HEK293 (cell line): Measurements from ENCODE around the gene PUS7.

Experiments used
- CTCF ChIP-seq: fragments of 450-650 bp; formaldehyde crosslinking; IDR thresholded peaks from 2 replicates; pipeline ENCODE4 v1.5.1; 2016; ENCODE audit warnings: missing biosample characterization, missing genetic modification characterization
- GFI1B ChIP-seq: fragments of 450-650 bp; formaldehyde crosslinking; IDR thresholded peaks from 2 replicates; pipeline ENCODE4 v1.5.1; 2016; ENCODE audit warnings: missing biosample characterization, missing genetic modification characterization
- TCF7L2 ChIP-seq: IDR thresholded peaks from 2 replicates; pipeline ENCODE4 v1.6.1; 2011; ENCODE audit warnings: low read depth, mild to moderate bottlenecking, inconsistent platforms, low read length, moderate library complexity, borderline replicate concordance
- YY1 ChIP-seq: fragments of 450-650 bp; formaldehyde crosslinking; IDR thresholded peaks from 2 replicates; pipeline ENCODE4 v1.5.1; 2018; ENCODE audit warnings: missing biosample characterization, missing genetic modification characterization
- ZNF776 ChIP-seq: fragments of 450-650 bp; formaldehyde crosslinking; IDR thresholded peaks from 2 replicates; pipeline ENCODE4 v1.5.0; 2017; ENCODE audit warnings: missing biosample characterization, missing genetic modification characterization, borderline replicate concordance
- ZNF777 ChIP-seq: fragments of 450-650 bp; formaldehyde crosslinking; IDR thresholded peaks from 2 replicates; pipeline ENCODE4 v1.5.1; 2017; ENCODE audit warnings: missing biosample characterization, missing genetic modification characterization, borderline replicate concordance
- TF ChIP-seq, protein P1 (sequence below): fragments of 450-650 bp; formaldehyde crosslinking; IDR thresholded peaks from 2 replicates; pipeline ENCODE4 v1.5.1; 2016; ENCODE audit warnings: missing biosample characterization, missing genetic modification characterization
- TF ChIP-seq, protein P2 (sequence below): fragments of 450-650 bp; formaldehyde crosslinking; IDR thresholded peaks from 2 replicates; pipeline ENCODE4 v1.5.1; 2016; ENCODE audit warnings: missing biosample characterization, missing genetic modification characterization

DNA sequence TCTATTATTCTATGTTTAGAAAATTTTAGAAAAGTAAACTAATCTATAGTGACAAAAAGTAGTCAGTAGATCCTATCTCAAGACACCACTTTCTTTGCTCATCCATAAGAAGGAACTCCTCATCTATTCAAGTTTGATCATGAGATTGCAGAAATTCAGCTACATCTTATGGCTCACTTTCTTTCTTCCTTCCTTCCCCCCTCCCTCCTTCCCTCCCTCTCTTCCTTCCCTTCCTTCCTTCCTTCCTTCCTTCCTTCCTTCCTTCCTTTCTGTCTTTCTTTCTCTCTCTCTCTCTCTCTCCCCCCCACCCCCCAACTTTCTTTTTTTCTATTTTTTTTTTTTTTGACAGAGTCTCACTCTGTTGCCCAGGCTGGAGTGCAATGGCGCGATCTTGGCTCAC, 98.1 kb downstream of the PUS7 start:
- TF ChIP-seq GFI1B (no peak), CTCF (tag by site-specific recombination) (no peak), ZNF776 (tag by site-specific recombination) (no peak), ZNF777 (tag by site-specific recombination) (no peak), TCF7L2 (no peak), YY1 (tag by site-specific recombination) (no peak)
- TF ChIP-seq, protein P1, sequence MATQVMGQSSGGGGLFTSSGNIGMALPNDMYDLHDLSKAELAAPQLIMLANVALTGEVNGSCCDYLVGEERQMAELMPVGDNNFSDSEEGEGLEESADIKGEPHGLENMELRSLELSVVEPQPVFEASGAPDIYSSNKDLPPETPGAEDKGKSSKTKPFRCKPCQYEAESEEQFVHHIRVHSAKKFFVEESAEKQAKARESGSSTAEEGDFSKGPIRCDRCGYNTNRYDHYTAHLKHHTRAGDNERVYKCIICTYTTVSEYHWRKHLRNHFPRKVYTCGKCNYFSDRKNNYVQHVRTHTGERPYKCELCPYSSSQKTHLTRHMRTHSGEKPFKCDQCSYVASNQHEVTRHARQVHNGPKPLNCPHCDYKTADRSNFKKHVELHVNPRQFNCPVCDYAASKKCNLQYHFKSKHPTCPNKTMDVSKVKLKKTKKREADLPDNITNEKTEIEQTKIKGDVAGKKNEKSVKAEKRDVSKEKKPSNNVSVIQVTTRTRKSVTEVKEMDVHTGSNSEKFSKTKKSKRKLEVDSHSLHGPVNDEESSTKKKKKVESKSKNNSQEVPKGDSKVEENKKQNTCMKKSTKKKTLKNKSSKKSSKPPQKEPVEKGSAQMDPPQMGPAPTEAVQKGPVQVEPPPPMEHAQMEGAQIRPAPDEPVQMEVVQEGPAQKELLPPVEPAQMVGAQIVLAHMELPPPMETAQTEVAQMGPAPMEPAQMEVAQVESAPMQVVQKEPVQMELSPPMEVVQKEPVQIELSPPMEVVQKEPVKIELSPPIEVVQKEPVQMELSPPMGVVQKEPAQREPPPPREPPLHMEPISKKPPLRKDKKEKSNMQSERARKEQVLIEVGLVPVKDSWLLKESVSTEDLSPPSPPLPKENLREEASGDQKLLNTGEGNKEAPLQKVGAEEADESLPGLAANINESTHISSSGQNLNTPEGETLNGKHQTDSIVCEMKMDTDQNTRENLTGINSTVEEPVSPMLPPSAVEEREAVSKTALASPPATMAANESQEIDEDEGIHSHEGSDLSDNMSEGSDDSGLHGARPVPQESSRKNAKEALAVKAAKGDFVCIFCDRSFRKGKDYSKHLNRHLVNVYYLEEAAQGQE, result no peak
- TF ChIP-seq, protein P2, sequence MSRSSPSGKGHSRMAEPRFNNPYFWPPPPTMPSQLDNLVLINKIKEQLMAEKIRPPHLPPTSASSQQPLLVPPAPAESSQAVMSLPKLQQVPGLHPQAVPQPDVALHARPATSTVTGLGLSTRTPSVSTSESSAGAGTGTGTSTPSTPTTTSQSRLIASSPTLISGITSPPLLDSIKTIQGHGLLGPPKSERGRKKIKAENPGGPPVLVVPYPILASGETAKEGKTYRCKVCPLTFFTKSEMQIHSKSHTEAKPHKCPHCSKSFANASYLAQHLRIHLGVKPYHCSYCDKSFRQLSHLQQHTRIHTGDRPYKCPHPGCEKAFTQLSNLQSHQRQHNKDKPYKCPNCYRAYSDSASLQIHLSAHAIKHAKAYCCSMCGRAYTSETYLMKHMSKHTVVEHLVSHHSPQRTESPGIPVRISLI (tag by site-specific recombination), result no peak
